Measurements from ENCODE around the gene SMTN.

DNA sequence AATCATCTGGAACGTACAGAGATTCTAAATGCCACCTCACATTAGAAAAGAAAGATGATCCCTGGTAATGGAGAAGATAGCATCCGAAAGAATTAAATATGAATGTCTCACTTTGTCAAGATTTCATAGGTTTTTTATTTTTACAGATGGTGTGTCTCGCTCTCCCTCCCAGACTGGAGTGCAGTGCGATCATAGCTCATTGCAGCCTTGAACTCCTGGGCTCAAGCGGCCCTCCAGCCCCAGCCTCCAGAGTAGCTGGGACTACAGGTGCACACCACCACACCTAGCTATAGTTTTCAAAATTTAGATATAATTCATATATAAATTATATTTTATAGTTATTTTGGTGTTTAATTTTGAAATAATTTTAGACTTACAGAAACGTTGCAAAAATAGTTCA is 16.7 kb upstream of the SMTN start:
- TF ChIP-seq, protein P1, sequence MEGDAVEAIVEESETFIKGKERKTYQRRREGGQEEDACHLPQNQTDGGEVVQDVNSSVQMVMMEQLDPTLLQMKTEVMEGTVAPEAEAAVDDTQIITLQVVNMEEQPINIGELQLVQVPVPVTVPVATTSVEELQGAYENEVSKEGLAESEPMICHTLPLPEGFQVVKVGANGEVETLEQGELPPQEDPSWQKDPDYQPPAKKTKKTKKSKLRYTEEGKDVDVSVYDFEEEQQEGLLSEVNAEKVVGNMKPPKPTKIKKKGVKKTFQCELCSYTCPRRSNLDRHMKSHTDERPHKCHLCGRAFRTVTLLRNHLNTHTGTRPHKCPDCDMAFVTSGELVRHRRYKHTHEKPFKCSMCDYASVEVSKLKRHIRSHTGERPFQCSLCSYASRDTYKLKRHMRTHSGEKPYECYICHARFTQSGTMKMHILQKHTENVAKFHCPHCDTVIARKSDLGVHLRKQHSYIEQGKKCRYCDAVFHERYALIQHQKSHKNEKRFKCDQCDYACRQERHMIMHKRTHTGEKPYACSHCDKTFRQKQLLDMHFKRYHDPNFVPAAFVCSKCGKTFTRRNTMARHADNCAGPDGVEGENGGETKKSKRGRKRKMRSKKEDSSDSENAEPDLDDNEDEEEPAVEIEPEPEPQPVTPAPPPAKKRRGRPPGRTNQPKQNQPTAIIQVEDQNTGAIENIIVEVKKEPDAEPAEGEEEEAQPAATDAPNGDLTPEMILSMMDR (IDR thresholded peaks at IDR 0.05): no peak
- TF ChIP-seq POLR2AphosphoS5 (IDR thresholded peaks at IDR 0.05) (no peak), POLR2A (IDR thresholded peaks at IDR 0.05) (no peak)

All from breast epithelium (tissue), 3 donors.